Vagina (tissue), 2 donors: Measurements from ENCODE around the gene HIVEP1. TPM values are rescaled to one million over a fixed set of nuclear protein-coding genes. Genes with fewer than 3 reads are reported as not detected.

ENCODE experiments used
- DNase-seq, 2 donors: peaks; one replicate each; pipeline ENCODE4 v3.0.0-alpha.2; 2017; ENCODE audit errors: extremely low spot score in 2 of 2
- H3K27ac ChIP-seq: fragments of 200-600 bp; sonication (generic); one replicate; pipeline ENCODE4 v1.5.1; 2019
- H3K27me3 ChIP-seq: fragments of 200-600 bp; sonication (generic); one replicate; pipeline ENCODE4 v1.5.1; 2019
- H3K36me3 ChIP-seq, 2 donors: fragments of 200-600 bp; sonication (generic); one replicate each; pipeline ENCODE4 v1.5.1; 2017 to 2019
- H3K4me1 ChIP-seq: fragments of 200-600 bp; sonication (generic); one replicate; pipeline ENCODE4 v1.5.1; 2019
- H3K4me3 ChIP-seq, 2 donors: fragments of 200-600 bp; sonication (generic); 1 replicate in 1 of 2; 2 replicates in 1 of 2; pipeline ENCODE4 v1.5.1; 2016 to 2019
- H3K9me3 ChIP-seq: fragments of 200-600 bp; sonication (generic); one replicate; pipeline ENCODE4 v1.5.1; 2019
- CTCF ChIP-seq, 3 experiments: fragments of 450-650 bp in 2 of 3; fragments of 200-600 bp in 1 of 3; sonication (generic) in 1 of 3; IDR thresholded peaks; one replicate each; pipeline ENCODE4 v1.5.1; 2017 to 2019; ENCODE audit warnings: antibody characterized with exemption in 3 of 3, mild to moderate bottlenecking in 2 of 3, moderate library complexity in 2 of 3
- POLR2A ChIP-seq, 2 donors: fragments of 450-650 bp; IDR thresholded peaks; one replicate each; pipeline ENCODE4 v1.6.1; 2017; ENCODE audit warnings: antibody characterized with exemption in 2 of 2, mild to moderate bottlenecking in 2 of 2, moderate library complexity in 2 of 2
- POLR2AphosphoS5 ChIP-seq, 2 donors: sonication (generic); formaldehyde crosslinking; IDR thresholded peaks; one replicate each; pipeline ENCODE4 v1.9.0; 2017; ENCODE audit warnings: antibody characterized with exemption in 2 of 2, mild to moderate bottlenecking in 2 of 2, low read depth in 1 of 2; ENCODE audit not compliant: insufficient read depth in 1 of 2
- intact Hi-C: fragments of 100-400 bp; cut with DNase I; formaldehyde crosslinking; loops from one replicate; pipeline ENCODE4 v1.15.1; 2023
- total RNA-seq: library from RNA; depleted of rRNA; stranded (reverse); fragments of >200 nt; gene quantifications from one replicate; pipeline ENCODE4 v1.2.3, GENCODE V29; 2016

Gene HIVEP1
- total RNA-seq, 1 donor from 2014 or later = 36.1 TPM

GRCh38 chr6:12048609-12049008, 36.5 kb downstream of the HIVEP1 start:
- no peaks in the 10 kb centered on the region for H3K36me3 ChIP-seq
- no peak overlapping the region for H3K4me3 ChIP-seq
- no peaks in the 10 kb centered on the region for H3K27me3 ChIP-seq
- peaks cover 18% of the 10 kb centered on the region for H3K4me1 ChIP-seq
- H3K9me3 ChIP-seq = no peaks in the 10 kb centered on the region
- H3K27ac ChIP-seq = no peak overlapping the region
- no peak for DNase-seq
- intact Hi-C loops = no loop called here
- TF ChIP-seq CTCF (IDR thresholded peaks at IDR 0.05) (no peak), POLR2AphosphoS5 (IDR thresholded peaks at IDR 0.05; ENCODE audit: insufficient read depth in 1 of 2, low read depth in 1 of 2) (no peak)

DNA sequence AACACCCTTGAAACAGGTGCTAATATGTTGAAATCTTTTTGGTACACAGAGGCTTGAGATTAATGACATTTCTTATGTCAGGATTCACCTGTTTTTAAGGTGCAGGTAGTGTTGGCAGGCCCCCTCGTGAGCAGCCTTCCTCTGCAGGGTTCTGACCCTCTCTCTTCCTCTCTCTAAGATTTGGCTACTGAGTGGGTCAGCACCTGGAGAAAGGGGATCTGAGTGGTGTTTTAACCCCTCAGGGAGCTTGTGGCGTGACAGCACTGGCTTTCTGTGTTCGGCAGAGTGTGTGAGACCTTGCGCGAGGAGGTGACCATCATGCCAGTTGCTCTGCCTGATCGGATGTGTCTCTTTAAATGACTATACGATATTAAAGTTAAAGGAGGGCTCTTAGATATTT, 37.1 kb downstream of the HIVEP1 start:
- no peaks in the 10 kb centered on the region for H3K9me3 ChIP-seq
- intact Hi-C loops = no loop called here
- no peaks in the 10 kb centered on the region for H3K27me3 ChIP-seq
- H3K36me3 ChIP-seq = no peaks in the 10 kb centered on the region
- TF ChIP-seq POLR2A (IDR thresholded peaks at IDR 0.05) (no peak), POLR2AphosphoS5 (IDR thresholded peaks at IDR 0.05; ENCODE audit: insufficient read depth in 1 of 2, low read depth in 1 of 2) (no peak), CTCF (IDR thresholded peaks at IDR 0.05) (no peak)
- no peak overlapping the region for H3K4me3 ChIP-seq
- H3K27ac ChIP-seq = no peak overlapping the region
- H3K4me1 ChIP-seq = peaks cover 18% of the 10 kb centered on the region
- no peak for DNase-seq

DNA sequence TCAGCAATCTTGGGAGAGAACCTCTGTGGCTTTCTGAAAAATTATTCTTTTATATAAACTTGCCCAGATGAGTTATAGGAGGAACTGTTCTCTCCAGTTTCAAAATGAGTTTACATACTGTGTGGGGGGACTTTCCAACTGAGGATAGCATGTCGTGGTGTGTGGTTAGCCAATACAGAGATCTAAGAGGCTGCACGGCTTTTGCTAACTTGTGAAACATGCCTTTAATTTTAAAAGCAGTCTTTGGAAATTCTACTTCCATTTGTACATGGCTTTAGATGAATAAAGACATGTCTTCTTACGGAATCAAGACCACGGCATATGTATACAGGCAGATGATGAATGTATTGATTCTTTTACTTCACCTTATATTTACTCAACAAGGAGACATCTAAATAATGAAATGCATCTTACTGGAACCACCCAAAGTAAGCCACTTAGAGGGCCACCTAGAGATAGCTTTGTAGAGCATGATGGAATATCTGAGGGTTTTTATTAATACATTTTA, 39.8 kb downstream of the HIVEP1 start:
- Histone ChIP-seq H3K27ac (no peak overlapping the region), H3K27me3 (no peaks in the 10 kb centered on the region), H3K36me3 (no peaks in the 10 kb centered on the region), H3K9me3 (no peaks in the 10 kb centered on the region), H3K4me3 (no peak overlapping the region), H3K4me1 (peaks cover 11% of the 10 kb centered on the region)
- DNase-seq = no peak
- intact Hi-C loops = no loop called here
- no peak for TF ChIP-seq POLR2A (IDR thresholded peaks at IDR 0.05)
- TF ChIP-seq CTCF (IDR thresholded peaks at IDR 0.05) = no peak
- TF ChIP-seq POLR2AphosphoS5 (IDR thresholded peaks at IDR 0.05; ENCODE audit: insufficient read depth in 1 of 2, low read depth in 1 of 2) = no peak

DNA sequence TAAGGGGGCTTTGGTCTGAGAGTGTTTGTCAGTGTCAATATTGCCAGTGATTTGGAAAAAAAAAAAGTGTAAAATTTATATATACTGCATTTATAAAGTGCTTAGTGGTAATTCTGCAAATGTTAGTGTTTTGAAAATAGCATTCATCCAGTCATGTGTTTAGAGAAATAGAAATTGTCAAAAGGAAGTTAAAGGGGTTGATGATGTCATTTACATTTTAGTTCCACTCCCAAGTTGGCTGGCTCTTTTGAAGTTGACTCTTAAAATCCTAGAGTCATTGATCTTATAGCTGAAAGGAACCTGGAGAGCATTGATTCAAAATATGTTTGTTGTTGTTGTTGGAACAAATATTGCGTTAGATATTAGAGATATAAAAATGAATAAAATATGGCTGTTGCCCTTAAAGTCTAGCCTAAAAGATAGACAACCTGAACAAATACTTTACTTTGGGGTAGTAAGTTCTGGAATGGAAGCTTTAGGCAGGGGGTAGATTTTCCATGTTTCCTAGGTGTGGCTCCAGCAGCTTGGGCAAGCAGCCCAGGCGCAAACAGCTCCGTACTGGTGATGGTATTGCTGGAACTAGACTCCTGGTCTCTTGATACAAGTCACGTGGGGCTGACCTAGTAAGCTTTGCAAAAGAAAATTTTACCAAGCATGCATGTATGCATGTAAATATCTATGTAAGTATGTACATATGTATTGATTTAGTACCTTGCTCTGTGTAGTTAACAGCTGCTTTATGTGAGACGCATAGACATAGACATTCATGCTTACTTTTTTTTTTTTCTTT, 46.3 kb downstream of the HIVEP1 start:
- H3K4me1 ChIP-seq = peaks cover 29% of the 10 kb centered on the region
- intact Hi-C loops = no loop called here
- DNase-seq = no peak
- H3K9me3 ChIP-seq = no peaks in the 10 kb centered on the region
- no peak overlapping the region for H3K27ac ChIP-seq
- H3K36me3 ChIP-seq = no peaks in the 10 kb centered on the region
- H3K27me3 ChIP-seq = no peaks in the 10 kb centered on the region
- TF ChIP-seq POLR2AphosphoS5 (IDR thresholded peaks at IDR 0.05; ENCODE audit: insufficient read depth in 1 of 2, low read depth in 1 of 2) (no peak), CTCF (IDR thresholded peaks at IDR 0.05) (no peak), POLR2A (IDR thresholded peaks at IDR 0.05) (no peak)
- H3K4me3 ChIP-seq = no peak overlapping the region
